Measurements from ENCODE around the gene CCNL2.

DNA sequence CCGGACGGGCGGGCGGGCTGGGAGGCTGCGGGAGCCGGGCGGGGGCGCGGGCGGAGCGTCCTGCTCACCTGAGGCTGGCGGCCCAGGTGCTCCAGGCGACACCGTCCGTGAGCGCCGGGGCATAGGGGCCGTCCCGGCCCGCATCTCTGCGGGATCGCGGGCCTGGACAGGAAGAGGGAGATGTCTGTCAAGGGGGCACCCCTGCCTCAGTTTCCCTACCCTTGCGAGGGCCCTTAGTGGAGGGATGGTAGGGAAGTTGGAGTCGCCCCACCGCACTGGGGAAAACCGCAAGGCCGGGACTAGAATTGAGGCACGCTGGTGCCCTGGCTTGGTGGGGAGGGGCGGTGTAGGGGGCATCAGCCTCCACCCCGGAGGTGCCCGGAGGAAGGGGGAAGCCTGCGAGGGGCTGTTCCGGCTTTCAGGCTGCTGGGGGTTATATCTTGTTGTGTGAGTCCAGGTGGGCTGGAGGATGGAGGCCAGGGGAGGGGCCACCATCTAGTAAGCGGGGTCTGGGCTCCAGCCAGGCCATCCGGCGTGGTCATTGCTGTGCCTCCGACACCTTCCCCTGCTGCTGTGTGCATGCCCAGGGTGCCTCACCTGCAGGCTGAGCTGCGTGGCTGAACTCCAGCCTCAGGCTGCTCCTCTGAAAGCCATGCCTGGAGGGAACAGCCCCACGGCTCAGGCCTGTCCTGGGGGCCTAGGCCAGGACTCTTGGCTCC is 36.9 kb upstream of the CCNL2 start:
- TF ChIP-seq POLR2A (IDR thresholded peaks at IDR 0.05): no peak
- TF ChIP-seq, protein P1, sequence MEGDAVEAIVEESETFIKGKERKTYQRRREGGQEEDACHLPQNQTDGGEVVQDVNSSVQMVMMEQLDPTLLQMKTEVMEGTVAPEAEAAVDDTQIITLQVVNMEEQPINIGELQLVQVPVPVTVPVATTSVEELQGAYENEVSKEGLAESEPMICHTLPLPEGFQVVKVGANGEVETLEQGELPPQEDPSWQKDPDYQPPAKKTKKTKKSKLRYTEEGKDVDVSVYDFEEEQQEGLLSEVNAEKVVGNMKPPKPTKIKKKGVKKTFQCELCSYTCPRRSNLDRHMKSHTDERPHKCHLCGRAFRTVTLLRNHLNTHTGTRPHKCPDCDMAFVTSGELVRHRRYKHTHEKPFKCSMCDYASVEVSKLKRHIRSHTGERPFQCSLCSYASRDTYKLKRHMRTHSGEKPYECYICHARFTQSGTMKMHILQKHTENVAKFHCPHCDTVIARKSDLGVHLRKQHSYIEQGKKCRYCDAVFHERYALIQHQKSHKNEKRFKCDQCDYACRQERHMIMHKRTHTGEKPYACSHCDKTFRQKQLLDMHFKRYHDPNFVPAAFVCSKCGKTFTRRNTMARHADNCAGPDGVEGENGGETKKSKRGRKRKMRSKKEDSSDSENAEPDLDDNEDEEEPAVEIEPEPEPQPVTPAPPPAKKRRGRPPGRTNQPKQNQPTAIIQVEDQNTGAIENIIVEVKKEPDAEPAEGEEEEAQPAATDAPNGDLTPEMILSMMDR (IDR thresholded peaks at IDR 0.05): no peak

Measured in lower leg skin (tissue), 3 donors.